Lower leg skin (tissue), 3 donors: Measurements from ENCODE around the gene DPH7.

Source experiments
- CTCF ChIP-seq, 3 donors: fragments of 450-650 bp; IDR thresholded peaks; one replicate each; pipeline ENCODE4 v1.5.1; 2016; ENCODE audit warnings: antibody characterized with exemption in 3 of 3, mild to moderate bottlenecking in 3 of 3, moderate library complexity in 2 of 3
- POLR2A ChIP-seq, 2 donors: fragments of 450-650 bp; IDR thresholded peaks; one replicate each; pipeline ENCODE4 v1.6.1; 2016 to 2017; ENCODE audit warnings: antibody characterized with exemption in 2 of 2, mild to moderate bottlenecking in 1 of 2, moderate library complexity in 1 of 2

GRCh38 chr9:137588311-137588710 is 9.6 kb upstream of the DPH7 start:
- TF ChIP-seq POLR2A (IDR thresholded peaks at IDR 0.05), result no peak
- no peak for TF ChIP-seq CTCF (IDR thresholded peaks at IDR 0.05)
